Activated CD4-positive, alpha-beta T cell treated with anti-CD3 and anti-CD28 coated beads for 48 hours (primary cell): ENCODE results near the gene C20orf96.
"Not testable (repeated sequence)": the region's sequence is repeated elsewhere in the genome, so short reads cannot be mapped to it uniquely, and the experiment has no call there.

ENCODE experiments used
- DNase-seq: peaks from one replicate; pipeline ENCODE4 v3.0.0-alpha.2; 2020

C20orf96 gene

GRCh38 chr20:290084-290831 is at the start of gene C20orf96:
C20orf96 (minus strand) TSS chr20:290750; CDS start chr20:290610, 140 bp downstream.
- peak; percentile 93 for DNase-seq

- DNase-seq: not testable (repeated sequence)
These were observed 45.5 kb upstream of the C20orf96 start for GRCh38 chr20:336040-336439.

- no peak for DNase-seq
These were observed 44.0 kb upstream of the C20orf96 start for GRCh38 chr20:334578-334977.

- DNase-seq: peak; percentile 73
These were observed 39.9 kb upstream of the C20orf96 start for GRCh38 chr20:330233-331149.

GRCh38 chr20:329851-330232 is 39.3 kb upstream of the C20orf96 start:
- no peak for DNase-seq

- no peak for DNase-seq
These were observed 38.6 kb upstream of the C20orf96 start for GRCh38 chr20:328975-329695.

- DNase-seq: no peak
These were observed 37.8 kb upstream of the C20orf96 start for GRCh38 chr20:328027-328974.

- DNase-seq: peak; percentile 82
These were observed 36.9 kb upstream of the C20orf96 start for GRCh38 chr20:327186-328026.

- DNase-seq: no peak
These were observed 36.2 kb upstream of the C20orf96 start for GRCh38 chr20:326645-327185.

- DNase-seq: peak; percentile 71
These were observed 35.5 kb upstream of the C20orf96 start for GRCh38 chr20:325889-326644.

- DNase-seq: peak; percentile 99
These were observed 34.7 kb upstream of the C20orf96 start, which contains the start of gene SOX12 for GRCh38 chr20:325045-325888. SOX12 (plus strand) TSS chr20:325552; CDS start chr20:325925, 373 bp downstream.

GRCh38 chr20:324177-325044 is 33.9 kb upstream of the C20orf96 start:
- peak; percentile 94 for DNase-seq

GRCh38 chr20:316316-317068 is 25.9 kb upstream of the C20orf96 start:
- DNase-seq: no peak

- no peak for DNase-seq
These were observed 23.4 kb upstream of the C20orf96 start for GRCh38 chr20:313948-314347.

- no peak for DNase-seq
These were observed 22.9 kb upstream of the C20orf96 start for GRCh38 chr20:313402-313801.

GRCh38 chr20:312866-313265 is 22.3 kb upstream of the C20orf96 start:
- DNase-seq: no peak

- no peak for DNase-seq
These were observed 21.5 kb upstream of the C20orf96 start for GRCh38 chr20:312067-312466.
